ENCODE measurements around the gene RPS6KA5.

The RPS6KA5 gene

GRCh38 chr14:91021991-91022621 is 38.3 kb downstream of the RPS6KA5 start:
- no peak for DNase-seq

GRCh38 chr14:91021115-91021514 is 39.3 kb downstream of the RPS6KA5 start:
- DNase-seq: no peak

GRCh38 chr14:91019673-91020072 is 40.8 kb downstream of the RPS6KA5 start:
- no peak for DNase-seq

- DNase-seq: no peak
Measured at GRCh38 chr14:91018481-91018880, 42.0 kb downstream of the RPS6KA5 start.

GRCh38 chr14:91016800-91017410 is 43.5 kb downstream of the RPS6KA5 start:
- no peak for DNase-seq

GRCh38 chr14:91015435-91015834 is 45.0 kb downstream of the RPS6KA5 start:
- no peak for DNase-seq

GRCh38 chr14:91012045-91012444 is 48.4 kb downstream of the RPS6KA5 start:
- DNase-seq: no peak

- DNase-seq: no peak
Measured at GRCh38 chr14:91010153-91010533, 50.3 kb downstream of the RPS6KA5 start.

- no peak for DNase-seq
Measured at GRCh38 chr14:91009501-91010152, 50.8 kb downstream of the RPS6KA5 start.

- DNase-seq: no peak
Measured at GRCh38 chr14:91008759-91009409, 51.6 kb downstream of the RPS6KA5 start.

- DNase-seq: no peak
Measured at GRCh38 chr14:91005716-91006115, 54.7 kb downstream of the RPS6KA5 start.

- peak; percentile 36 for DNase-seq
Measured at GRCh38 chr14:91004987-91005386, 55.5 kb downstream of the RPS6KA5 start.

- DNase-seq: no peak
Measured at GRCh38 chr14:90999299-90999698, 61.1 kb downstream of the RPS6KA5 start.

GRCh38 chr14:90996967-90997366 is 63.5 kb downstream of the RPS6KA5 start:
- DNase-seq: peak; percentile 88

- no peak for DNase-seq
Measured at GRCh38 chr14:90995785-90996184, 64.7 kb downstream of the RPS6KA5 start.

GRCh38 chr14:90993792-90994191 is 66.6 kb downstream of the RPS6KA5 start:
- no peak for DNase-seq

- DNase-seq: no peak
Measured at GRCh38 chr14:90991690-90992443, 68.6 kb downstream of the RPS6KA5 start.

- DNase-seq: no peak
Measured at GRCh38 chr14:90990141-90990540, 70.3 kb downstream of the RPS6KA5 start.

GRCh38 chr14:90987140-90987539 is 73.3 kb downstream of the RPS6KA5 start:
- no peak for DNase-seq

- DNase-seq: no peak
Measured at GRCh38 chr14:90986510-90986909, 73.9 kb downstream of the RPS6KA5 start.

- no peak for DNase-seq
Measured at GRCh38 chr14:90985601-90986242, 74.7 kb downstream of the RPS6KA5 start.

- DNase-seq: no peak
Measured at GRCh38 chr14:90983560-90983959, 76.9 kb downstream of the RPS6KA5 start.

GRCh38 chr14:90981636-90982035 is 78.8 kb downstream of the RPS6KA5 start:
- no peak for DNase-seq

All from NCI-H446 treated with DMSO at 0.1 percent for 48 hours (cell line).